Fibroblast of mammary gland (primary cell): ENCODE measurements around the gene PPP1R12B.
"Not testable (repeated sequence)": the region's sequence is repeated elsewhere in the genome, so short reads cannot be mapped to it uniquely, and the experiment has no call there.

Experiments
- DNase-seq: peaks from one replicate; pipeline ENCODE4 v3.0.0-alpha.2; 2010; ENCODE audit warnings: low read depth
- H3K4me3 ChIP-seq: 2 replicates; pipeline ENCODE4 v1.5.1; 2011; ENCODE audit warnings: low read depth, mild to moderate bottlenecking, low read length, moderate library complexity; ENCODE audit not compliant: control insufficient read depth
- CTCF ChIP-seq: conservative IDR thresholded peaks from 2 replicates; pipeline ENCODE4 v1.5.1; 2011; ENCODE audit warnings: low read depth, low read length, inconsistent platforms; ENCODE audit not compliant: control insufficient read depth, insufficient read depth

PPP1R12B gene

GRCh38 chr1:202362212-202362611 lies 13.7 kb downstream of the PPP1R12B start:
- no peak for TF ChIP-seq CTCF
- no peak overlapping the region for H3K4me3 ChIP-seq

GRCh38 chr1:202365092-202365815 lies 16.8 kb downstream of the PPP1R12B start:
- TF ChIP-seq CTCF = no peak
- DNase-seq = peak; percentile 42
- no peak overlapping the region for H3K4me3 ChIP-seq

More at GRCh38 chr1:202362212-202362611, 13.7 kb downstream of the PPP1R12B start:
- DNase-seq = no peak

GRCh38 chr1:202367271-202367670 lies 18.8 kb downstream of the PPP1R12B start:
- DNase-seq = peak; percentile 47
- no peak for TF ChIP-seq CTCF
- no peak overlapping the region for H3K4me3 ChIP-seq

GRCh38 chr1:202370906-202371305 lies 22.4 kb downstream of the PPP1R12B start:
- DNase-seq, H3K4me3 ChIP-seq: not testable (repeated sequence)

- no peak overlapping the region for H3K4me3 ChIP-seq
- DNase-seq = peak; percentile 7
- no peak for TF ChIP-seq CTCF
Observed at GRCh38 chr1:202374099-202374498, 25.6 kb downstream of the PPP1R12B start.

GRCh38 chr1:202375175-202375574 lies 26.7 kb downstream of the PPP1R12B start:
- not testable (repeated sequence) for H3K4me3 ChIP-seq, DNase-seq

GRCh38 chr1:202376247-202376646 lies 27.7 kb downstream of the PPP1R12B start:
- TF ChIP-seq CTCF = no peak
- no peak overlapping the region for H3K4me3 ChIP-seq
- peak; percentile 36 for DNase-seq

- H3K4me3 ChIP-seq = not testable (repeated sequence)
Observed at GRCh38 chr1:202379884-202380529, 31.5 kb downstream of the PPP1R12B start.

GRCh38 chr1:202380535-202380934 lies 32.0 kb downstream of the PPP1R12B start:
- not testable (repeated sequence) for H3K4me3 ChIP-seq, DNase-seq

More at GRCh38 chr1:202379884-202380529, 31.5 kb downstream of the PPP1R12B start:
- not testable (repeated sequence) for DNase-seq

GRCh38 chr1:202381867-202382266 lies 33.4 kb downstream of the PPP1R12B start:
- not testable (repeated sequence) for H3K4me3 ChIP-seq, DNase-seq

GRCh38 chr1:202395831-202396230 lies 47.3 kb downstream of the PPP1R12B start:
- not testable (repeated sequence) for H3K4me3 ChIP-seq
- peak; percentile 32 for DNase-seq
